ENCODE results near the gene REEP3.
A peak's percentile ranks its signal among the peaks of the same experiment; 100 is the strongest.

Gene REEP3

DNA sequence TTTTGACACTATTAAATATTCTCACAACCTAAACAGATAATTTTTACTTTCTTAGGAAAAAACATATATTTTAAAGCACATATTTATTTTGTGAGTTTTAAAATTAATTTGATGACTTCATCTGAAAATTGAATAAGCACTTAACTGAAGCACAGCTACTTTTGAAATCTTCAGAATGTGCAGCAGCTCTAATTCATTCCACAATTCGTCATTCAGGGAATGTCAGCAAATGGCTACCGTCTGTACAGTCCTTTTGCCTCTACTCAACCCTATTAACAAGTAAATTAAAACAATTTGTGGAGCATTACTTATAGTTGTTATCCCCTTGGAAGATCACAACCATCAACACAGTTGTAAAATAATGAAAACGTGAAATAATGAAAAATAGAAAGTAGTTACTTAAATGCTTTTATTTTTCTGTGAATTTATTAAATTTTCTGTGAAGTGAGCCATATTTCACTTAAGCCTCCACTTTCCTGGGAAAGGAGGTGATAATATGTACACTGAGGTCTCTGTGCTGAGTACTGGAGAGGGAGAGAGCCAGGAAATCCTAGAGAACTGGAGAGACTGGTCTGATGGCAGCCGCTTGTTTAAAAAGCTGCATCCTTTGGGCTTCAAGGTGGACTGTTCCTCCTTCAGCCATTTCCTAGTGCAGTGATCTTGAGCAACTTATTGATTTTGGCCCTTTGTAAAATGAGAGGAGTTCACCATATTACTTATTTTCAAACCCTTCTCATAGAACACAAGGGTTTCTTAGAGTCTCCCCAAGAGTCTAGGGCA, 70.6 kb downstream of the REEP3 start:
- no peak for DNase-seq

- no peak for DNase-seq
Observed at GRCh38 chr10:63593576-63593975, 72.4 kb downstream of the REEP3 start.

DNA sequence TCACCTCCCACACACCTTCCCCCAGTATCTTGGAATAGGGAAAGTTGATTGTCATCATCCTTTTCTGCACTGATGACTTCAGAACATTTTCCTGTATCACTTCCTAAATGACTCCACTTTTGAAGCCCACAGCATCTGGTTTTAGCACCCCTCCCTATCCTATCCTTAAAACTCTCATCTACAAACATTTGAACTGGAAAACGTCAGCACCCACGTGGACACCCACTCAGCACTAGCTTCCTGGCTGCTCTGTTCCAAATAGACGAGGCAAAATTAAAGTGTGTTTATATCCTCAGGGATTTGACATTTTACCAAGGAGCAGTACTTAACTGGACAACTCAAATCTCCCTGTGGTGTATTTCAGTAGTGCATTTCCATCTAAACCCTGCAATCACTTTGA, 73.9 kb downstream of the REEP3 start:
- no peak for DNase-seq

GRCh38 chr10:63596924-63597323, 75.7 kb downstream of the REEP3 start:
- no peak for DNase-seq

DNA sequence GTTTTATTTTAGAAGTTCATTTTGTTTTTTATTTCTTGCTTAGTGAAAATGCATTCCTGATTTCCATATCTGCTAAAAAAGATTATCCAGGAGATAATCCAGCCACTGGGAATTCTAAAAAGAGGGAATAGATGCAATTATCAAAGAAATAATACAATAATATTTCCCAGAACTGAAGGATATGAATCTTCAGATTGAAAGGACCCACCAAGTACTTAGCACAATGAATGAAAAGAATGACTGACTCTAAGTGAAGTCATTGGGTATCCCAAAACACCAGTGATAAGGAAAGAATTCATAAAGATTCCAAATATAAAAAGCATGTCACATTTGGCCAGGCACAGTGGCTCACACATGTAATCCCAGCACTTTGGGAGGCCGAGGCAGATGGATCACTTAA, 79.3 kb downstream of the REEP3 start:
- no peak for DNase-seq

DNA sequence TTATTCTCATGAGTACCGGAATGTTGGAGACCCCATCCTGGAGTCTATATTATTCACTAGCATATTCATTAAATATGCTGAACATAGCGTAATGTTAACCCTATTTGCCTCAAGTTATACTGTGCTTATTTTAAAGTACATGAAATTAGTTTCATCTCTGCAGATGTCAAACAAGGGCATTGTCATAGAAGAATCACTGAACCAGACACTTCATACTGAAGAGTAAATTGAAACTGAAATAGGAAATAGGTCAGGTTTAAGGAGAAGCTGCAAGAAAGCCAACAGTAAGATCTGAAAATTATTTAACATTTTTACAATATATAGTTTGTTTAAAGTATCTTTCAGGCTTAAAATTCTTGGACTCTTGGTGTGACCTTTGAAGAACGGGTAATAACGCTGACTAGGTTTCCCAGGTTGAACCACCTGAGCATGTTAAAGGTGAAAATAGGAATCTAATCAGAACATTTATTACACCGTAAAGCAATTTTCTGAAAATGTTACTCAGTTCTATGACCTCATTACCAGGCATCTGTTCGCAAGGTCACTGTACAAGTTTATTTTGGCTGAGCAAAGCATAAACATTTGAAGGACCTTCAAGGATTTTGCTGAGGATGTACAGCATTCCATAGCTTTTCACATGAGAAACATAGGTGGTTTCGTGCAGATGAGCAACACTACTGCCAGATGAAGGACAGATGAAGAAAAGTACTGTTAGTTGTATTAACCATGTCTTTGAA, 82.7 kb downstream of the REEP3 start:
- no peak for DNase-seq

GRCh38 chr10:63605197-63605967, 84.2 kb downstream of the REEP3 start:
- peak; percentile 1 to 34 for DNase-seq

- DNase-seq, result no peak
Observed at GRCh38 chr10:63608511-63608910, 87.3 kb downstream of the REEP3 start.

GRCh38 chr10:63611078-63611477, 89.9 kb downstream of the REEP3 start:
- no peak for DNase-seq

GRCh38 chr10:63614371-63614891, 93.2 kb downstream of the REEP3 start:
- no peak for DNase-seq

- no peak for DNase-seq
Observed at GRCh38 chr10:63618552-63618951, 97.4 kb downstream of the REEP3 start.

GRCh38 chr10:63619426-63619825, 98.2 kb downstream of the REEP3 start:
- DNase-seq, result no peak

DNA sequence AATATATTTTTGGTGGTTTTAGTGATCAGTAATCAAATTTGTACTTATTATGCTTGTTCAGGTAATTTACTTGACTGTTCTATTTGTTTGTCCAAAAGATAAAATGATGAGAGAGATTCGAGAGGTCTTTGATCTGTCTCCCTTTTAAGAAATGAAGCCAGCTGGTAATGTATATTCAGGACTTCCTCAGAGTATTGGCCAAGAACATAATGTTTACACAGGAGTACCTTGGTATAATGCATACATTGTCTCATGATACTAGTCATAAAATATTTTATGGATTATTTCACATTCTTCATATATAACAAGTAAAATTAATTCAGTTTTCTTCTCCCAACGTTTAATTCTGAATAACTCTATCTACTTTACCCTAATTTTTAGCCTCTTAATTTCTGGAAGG, 100.9 kb downstream of the REEP3 start:
- no peak for DNase-seq

GRCh38 chr10:63624701-63625100, 103.5 kb downstream of the REEP3 start:
- DNase-seq, result no peak

GRCh38 chr10:63627396-63627795, 106.2 kb downstream of the REEP3 start:
- DNase-seq, result no peak

GRCh38 chr10:63627881-63628296, 106.7 kb downstream of the REEP3 start:
- no peak for DNase-seq

DNA sequence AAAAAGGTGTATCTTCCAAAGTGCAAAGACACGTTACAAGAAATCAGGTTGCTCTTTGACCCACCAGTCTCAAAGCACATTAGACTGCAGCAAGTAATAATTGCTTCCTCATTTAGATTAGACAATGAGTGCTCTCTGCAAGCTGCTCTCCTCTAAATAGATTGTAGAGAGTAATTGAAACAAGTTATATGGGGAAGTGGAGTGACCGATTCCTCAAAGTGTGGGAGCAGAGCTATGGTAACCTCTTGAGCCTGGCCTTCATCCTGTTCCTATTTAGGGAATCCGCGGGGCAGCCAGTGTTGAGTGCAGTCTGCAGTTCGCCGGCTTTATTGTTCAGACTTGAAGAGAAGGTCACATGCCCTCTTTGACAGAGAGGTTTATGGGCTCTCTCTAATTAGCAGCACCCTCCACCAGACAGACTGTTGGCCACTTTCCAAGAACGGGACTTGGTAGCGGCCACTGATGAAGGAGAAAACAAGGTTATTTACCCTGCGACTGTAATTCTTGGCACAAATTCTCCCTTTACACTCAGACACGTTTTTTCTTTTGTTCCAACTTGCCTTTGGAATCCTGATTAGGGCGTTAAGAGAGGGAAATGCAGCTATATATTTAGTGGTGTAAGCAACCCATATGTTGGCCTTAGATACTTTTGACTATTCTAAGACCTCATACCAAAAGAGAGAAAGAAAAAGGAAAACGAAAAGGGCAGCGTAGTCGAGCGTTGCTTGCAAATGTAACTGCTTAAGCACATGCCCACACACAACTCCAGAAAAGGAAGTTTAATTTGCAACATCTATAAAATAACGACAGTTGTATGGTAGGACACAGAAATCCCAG, 107.5 kb downstream of the REEP3 start:
- peak; percentile 38 to 74 for DNase-seq

GRCh38 chr10:63629363-63630084, 108.3 kb downstream of the REEP3 start:
- peak; percentile 80 to 87 for DNase-seq

GRCh38 chr10:63630085-63630930, 109.1 kb downstream of the REEP3 start:
- peak; percentile 60 to 80 for DNase-seq

GRCh38 chr10:63630931-63631680, 109.9 kb downstream of the REEP3 start:
- peak in 1 of 2 experiments; percentile 32 for DNase-seq

All from NCI-H526 (cell line).